ENCODE results near the gene NOTO. TPM values are rescaled to one million over a fixed set of nuclear protein-coding genes. Genes with fewer than 3 reads are reported as not detected.
A peak's percentile ranks its signal among the peaks of the same experiment; 100 is the strongest.

The NOTO gene
- total RNA-seq, 1 donor from 2014 or later = not detected

DNA sequence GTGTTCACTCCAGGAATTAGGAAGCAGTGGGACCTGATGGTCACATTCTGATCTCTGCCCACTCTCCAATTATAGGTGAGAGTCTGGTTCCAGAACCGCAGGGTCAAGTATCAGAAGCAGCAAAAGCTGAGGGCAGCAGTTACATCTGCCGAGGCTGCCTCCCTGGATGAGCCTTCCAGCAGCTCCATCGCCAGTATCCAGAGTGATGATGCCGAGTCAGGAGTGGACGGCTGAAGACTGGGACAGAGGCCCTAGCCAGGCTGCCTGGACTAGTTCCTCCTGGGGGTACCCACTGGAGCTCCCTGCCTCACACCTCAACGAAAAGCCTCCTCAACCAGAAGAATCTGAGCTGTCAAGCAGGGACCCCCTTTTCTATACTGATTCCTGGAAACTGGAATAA, 8.3 kb downstream of the NOTO start:
- Histone ChIP-seq H3K4me1 (peaks cover 19% of the 10 kb centered on the region), H3K36me3 (no peaks in the 10 kb centered on the region), H3K9me3 (no peaks in the 10 kb centered on the region), H3K27ac (no peak overlapping the region), H3K4me3 (no peak overlapping the region), H3K27me3 (no peaks in the 10 kb centered on the region)
- no peak for ATAC-seq
- no peak for DNase-seq
- intact Hi-C loops (cut with DNase I) = no loop called here
- TF ChIP-seq, protein P1, sequence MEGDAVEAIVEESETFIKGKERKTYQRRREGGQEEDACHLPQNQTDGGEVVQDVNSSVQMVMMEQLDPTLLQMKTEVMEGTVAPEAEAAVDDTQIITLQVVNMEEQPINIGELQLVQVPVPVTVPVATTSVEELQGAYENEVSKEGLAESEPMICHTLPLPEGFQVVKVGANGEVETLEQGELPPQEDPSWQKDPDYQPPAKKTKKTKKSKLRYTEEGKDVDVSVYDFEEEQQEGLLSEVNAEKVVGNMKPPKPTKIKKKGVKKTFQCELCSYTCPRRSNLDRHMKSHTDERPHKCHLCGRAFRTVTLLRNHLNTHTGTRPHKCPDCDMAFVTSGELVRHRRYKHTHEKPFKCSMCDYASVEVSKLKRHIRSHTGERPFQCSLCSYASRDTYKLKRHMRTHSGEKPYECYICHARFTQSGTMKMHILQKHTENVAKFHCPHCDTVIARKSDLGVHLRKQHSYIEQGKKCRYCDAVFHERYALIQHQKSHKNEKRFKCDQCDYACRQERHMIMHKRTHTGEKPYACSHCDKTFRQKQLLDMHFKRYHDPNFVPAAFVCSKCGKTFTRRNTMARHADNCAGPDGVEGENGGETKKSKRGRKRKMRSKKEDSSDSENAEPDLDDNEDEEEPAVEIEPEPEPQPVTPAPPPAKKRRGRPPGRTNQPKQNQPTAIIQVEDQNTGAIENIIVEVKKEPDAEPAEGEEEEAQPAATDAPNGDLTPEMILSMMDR (IDR thresholded peaks at IDR 0.05) = no peak

DNA sequence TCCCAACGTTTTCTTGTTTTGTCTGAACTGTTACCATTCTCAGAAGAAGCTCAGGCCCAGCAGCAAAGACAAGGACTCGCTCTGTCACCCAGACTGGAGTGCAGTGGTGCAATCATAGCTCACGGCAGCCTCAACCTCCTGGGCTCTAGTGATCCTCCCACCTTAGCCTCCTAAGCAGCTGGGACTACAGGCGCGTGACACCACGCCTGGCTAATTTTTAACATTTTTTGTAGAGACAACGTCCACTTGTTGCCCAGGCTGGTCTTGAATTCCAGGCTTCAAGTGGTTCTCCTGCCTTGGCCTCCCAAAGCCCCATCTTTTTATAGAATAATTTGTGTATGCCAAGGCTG, 9.7 kb downstream of the NOTO start:
- Histone ChIP-seq H3K4me3 (no peak overlapping the region), H3K9me3 (no peaks in the 10 kb centered on the region), H3K27me3 (no peaks in the 10 kb centered on the region), H3K36me3 (no peaks in the 10 kb centered on the region), H3K4me1 (peaks cover 19% of the 10 kb centered on the region), H3K27ac (no peak overlapping the region)
- DNase-seq (peak; percentile 22), ATAC-seq (no peak)
- TF ChIP-seq, protein P1 (IDR thresholded peaks at IDR 0.05) = no peak
- intact Hi-C loops (cut with DNase I) = no loop called here

DNA sequence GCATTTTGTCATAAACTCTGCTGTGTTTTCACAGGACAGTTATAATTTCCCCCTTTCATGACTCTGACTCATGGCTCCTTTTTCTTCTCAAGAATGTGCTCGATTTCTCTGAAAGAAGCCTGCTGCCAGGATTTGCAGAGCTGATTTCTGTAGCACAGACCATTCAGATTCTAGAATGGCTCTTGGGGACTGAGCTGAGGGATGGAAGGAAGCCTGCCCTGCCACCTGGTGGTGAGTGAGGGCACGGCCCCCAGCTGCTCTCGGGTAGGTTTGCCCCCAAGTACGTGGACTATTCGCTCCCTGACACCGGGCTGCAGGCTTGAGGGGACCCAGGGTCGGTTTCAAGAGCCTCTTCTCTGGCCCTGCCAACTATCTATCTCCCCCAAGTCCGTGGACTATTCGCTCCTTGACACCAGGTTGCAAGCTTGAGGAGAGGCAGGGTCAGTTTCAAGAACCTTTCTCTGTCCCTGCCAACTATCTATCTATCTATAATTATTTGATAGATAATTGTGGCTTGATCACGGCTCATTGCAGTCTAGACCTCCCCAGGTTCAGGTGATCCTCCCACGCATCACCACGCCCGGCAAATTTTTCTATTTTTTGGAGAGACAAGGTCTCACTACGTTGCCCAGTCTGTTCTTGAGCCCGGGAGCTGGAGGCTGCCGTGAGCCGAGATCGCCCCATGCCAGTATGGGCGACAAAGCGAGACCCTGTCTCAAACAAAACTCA, 10.2 kb downstream of the NOTO start:
- ATAC-seq (peak; percentile 86), DNase-seq (peak; percentile 82)
- H3K36me3 ChIP-seq = no peaks in the 10 kb centered on the region
- TF ChIP-seq, protein P1 (IDR thresholded peaks at IDR 0.05) = peak; percentile 98
- peaks cover 19% of the 10 kb centered on the region for H3K4me1 ChIP-seq
- intact Hi-C loops (cut with DNase I) = no loop called here
- no peaks in the 10 kb centered on the region for H3K9me3 ChIP-seq
- H3K27me3 ChIP-seq = no peaks in the 10 kb centered on the region
- H3K4me3 ChIP-seq = no peak overlapping the region
- no peak overlapping the region for H3K27ac ChIP-seq

DNA sequence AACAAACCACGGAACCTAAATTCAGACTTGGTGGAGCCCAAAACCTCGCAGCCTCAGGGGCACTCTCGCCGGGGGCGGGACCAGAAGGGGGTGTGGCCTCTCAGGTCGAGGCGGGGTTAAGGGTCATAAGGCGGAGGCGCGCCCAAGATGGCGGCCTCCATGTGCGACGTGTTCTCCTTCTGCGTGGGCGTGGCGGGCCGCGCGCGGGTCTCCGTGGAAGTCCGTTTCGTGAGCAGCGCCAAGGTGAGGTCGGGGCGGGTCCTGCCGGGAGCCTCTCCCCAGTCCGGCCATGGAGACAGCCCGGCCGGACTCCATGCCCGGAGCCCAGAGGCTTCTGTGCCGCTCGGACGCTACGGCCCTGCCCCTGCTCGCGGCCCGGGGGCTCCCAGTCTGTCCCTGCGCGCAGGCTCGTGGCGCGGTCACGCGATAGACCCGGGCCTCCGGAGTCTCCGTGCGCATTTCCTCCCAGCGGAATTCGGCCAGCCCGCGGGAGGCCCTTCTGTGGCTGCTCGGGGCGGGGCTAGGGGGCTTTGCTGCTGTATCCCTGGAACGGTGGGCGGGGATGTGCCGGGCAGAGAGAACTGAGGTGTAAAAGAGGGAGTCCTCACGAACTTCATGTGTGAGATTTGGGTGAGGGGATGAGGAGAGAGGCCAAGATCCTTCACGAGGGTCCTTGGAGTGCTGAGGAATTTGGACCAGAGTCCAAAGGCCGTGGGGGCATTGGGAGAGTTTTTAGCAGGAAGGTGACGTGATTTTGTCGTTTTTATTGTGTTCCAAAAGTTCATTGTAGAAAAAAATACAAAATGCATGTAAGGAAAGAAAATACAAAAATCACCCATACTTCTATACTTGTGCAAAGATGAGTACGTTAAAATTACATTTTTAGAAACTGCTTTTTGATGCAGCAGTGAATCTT, 12.0 kb downstream of the NOTO start, which contains the start of gene SMYD5:
Gene SMYD5, plus strand, starts transcription at position 126 of the 916 bp plus-strand sequence. Its CDS starts 22 bp downstream, at position 148.
- Histone ChIP-seq H3K27me3 (no peaks in the 10 kb centered on the region), H3K9me3 (no peaks in the 10 kb centered on the region), H3K27ac (peak within 1 kb of the TSS; percentile 82), H3K4me1 (peaks cover 19% of the 10 kb centered on the region), H3K36me3 (no peaks in the 10 kb centered on the region), H3K4me3 (peak within 1 kb of the TSS; percentile 97)
- DNase-seq = peak; percentile 92
- TF ChIP-seq, protein P1 (IDR thresholded peaks at IDR 0.05) = no peak
- intact Hi-C loops (cut with DNase I) = no loop called here
- peak; percentile 96 for ATAC-seq

DNA sequence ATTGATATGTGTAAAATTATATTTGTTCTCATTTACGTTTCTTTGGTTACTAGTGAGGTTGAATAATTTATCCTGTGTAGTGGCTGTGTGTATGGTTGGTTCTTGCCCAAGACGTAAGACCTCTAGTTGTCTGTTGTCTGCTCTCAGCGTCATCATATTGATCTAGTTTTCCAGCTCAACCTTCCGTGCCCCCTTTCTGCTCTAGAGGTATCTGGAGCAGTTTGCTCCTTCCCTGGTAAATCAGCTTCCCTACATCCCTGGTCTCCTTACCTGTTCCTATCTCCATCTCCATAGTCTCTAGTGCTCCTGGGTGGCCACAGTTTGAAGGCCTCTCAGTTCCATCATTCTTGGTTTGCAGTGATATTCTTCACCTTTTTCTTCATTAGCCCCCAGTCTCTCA, 12.9 kb downstream of the NOTO start:
- DNase-seq = no peak
- H3K9me3 ChIP-seq = no peaks in the 10 kb centered on the region
- no peaks in the 10 kb centered on the region for H3K27me3 ChIP-seq
- H3K4me1 ChIP-seq = peaks cover 19% of the 10 kb centered on the region
- TF ChIP-seq, protein P1 (IDR thresholded peaks at IDR 0.05) = no peak
- ATAC-seq = no peak
- no peak overlapping the region for H3K27ac ChIP-seq
- H3K36me3 ChIP-seq = peaks cover 2% of the 10 kb centered on the region
- peak overlapping the region; percentile 97 for H3K4me3 ChIP-seq
- intact Hi-C loops (cut with DNase I) = no loop called here
